H9 (cell line): ENCODE results near the gene SSBP1. TPM values are rescaled to one million over a fixed set of nuclear protein-coding genes. Genes with fewer than 3 reads are reported as not detected.

Experiments
- DNase-seq: peaks from one replicate; pipeline ENCODE4 v3.0.0-alpha.2; 2017
- H2AFZ ChIP-seq: one replicate; pipeline ENCODE4 v1.6.1; 2013; ENCODE audit warnings: mild to moderate bottlenecking, low read length, control low read depth, moderate library complexity
- H2AK5ac ChIP-seq: 2 replicates; pipeline ENCODE4 v1.6.1; 2013; ENCODE audit warnings: low read length, control low read depth, mixed read lengths; ENCODE audit not compliant: insufficient read length
- H2BK120ac ChIP-seq: one replicate; pipeline ENCODE4 v1.6.1; 2013; ENCODE audit warnings: low read depth, mild to moderate bottlenecking, low read length, control low read depth, inconsistent platforms; ENCODE audit not compliant: poor library complexity, severe bottlenecking
- H2BK12ac ChIP-seq: 2 replicates; pipeline ENCODE4 v1.6.1; 2013; ENCODE audit warnings: low read length, control low read depth, mixed read lengths, low read depth; ENCODE audit not compliant: insufficient read length
- H2BK15ac ChIP-seq: 2 replicates; pipeline ENCODE4 v1.6.1; 2013; ENCODE audit warnings: low read depth, low read length, control low read depth
- H2BK20ac ChIP-seq: one replicate; pipeline ENCODE4 v1.6.1; 2013; ENCODE audit warnings: low read depth, mild to moderate bottlenecking, low read length, control low read depth, inconsistent platforms; ENCODE audit not compliant: poor library complexity, severe bottlenecking
- H2BK5ac ChIP-seq: 2 replicates; pipeline ENCODE4 v1.6.1; 2013; ENCODE audit warnings: low read length, control low read depth, mixed read lengths; ENCODE audit not compliant: insufficient read length
- H3K14ac ChIP-seq: 2 replicates; pipeline ENCODE4 v1.6.1; 2013; ENCODE audit warnings: low read length, control low read depth; ENCODE audit not compliant: insufficient read depth
- H3K18ac ChIP-seq: 2 replicates; pipeline ENCODE4 v1.6.1; 2013; ENCODE audit warnings: low read depth, mild to moderate bottlenecking, mixed read lengths, low read length, control low read depth; ENCODE audit not compliant: insufficient read length
- H3K23ac ChIP-seq: 2 replicates; pipeline ENCODE4 v1.6.1; 2013; ENCODE audit warnings: low read length, control low read depth, mixed read lengths, low read depth; ENCODE audit not compliant: insufficient read length
- H3K23me2 ChIP-seq: 2 replicates; pipeline ENCODE4 v1.6.1; 2013; ENCODE audit warnings: low read depth, mild to moderate bottlenecking, mixed read lengths, low read length, control low read depth; ENCODE audit not compliant: insufficient read length, poor library complexity, severe bottlenecking
- H3K27ac ChIP-seq: 2 replicates; pipeline ENCODE4 v1.5.1; 2013; ENCODE audit warnings: low read length, control low read depth, mixed read lengths, low read depth; ENCODE audit not compliant: insufficient read length
- H3K27me3 ChIP-seq: 2 replicates; pipeline ENCODE4 v1.6.1; 2013; ENCODE audit warnings: low read length, control low read depth, inconsistent platforms; ENCODE audit not compliant: insufficient read depth
- H3K4ac ChIP-seq: 2 replicates; pipeline ENCODE4 v1.6.1; 2013; ENCODE audit warnings: low read depth, mild to moderate bottlenecking, control low read depth, inconsistent platforms, low read length, moderate library complexity
- H3K4me1 ChIP-seq: 2 replicates; pipeline ENCODE4 v1.6.1; 2013; ENCODE audit warnings: low read length, control low read depth, inconsistent platforms; ENCODE audit not compliant: insufficient read depth
- H3K4me2 ChIP-seq: 2 replicates; pipeline ENCODE4 v1.6.1; 2013; ENCODE audit warnings: low read length, control low read depth, mixed read lengths; ENCODE audit not compliant: insufficient read length, insufficient read depth
- H3K56ac ChIP-seq: 2 replicates; pipeline ENCODE4 v1.6.1; 2013; ENCODE audit warnings: low read depth, mild to moderate bottlenecking, mixed read lengths, low read length, control low read depth; ENCODE audit not compliant: insufficient read length
- H3K79me1 ChIP-seq: 2 replicates; pipeline ENCODE4 v1.6.1; 2013; ENCODE audit warnings: low read depth, mild to moderate bottlenecking, moderate library complexity, low read length, control low read depth, inconsistent platforms; ENCODE audit not compliant: insufficient read depth, poor library complexity, severe bottlenecking
- H3K79me2 ChIP-seq: 2 replicates; pipeline ENCODE4 v1.6.1; 2013; ENCODE audit warnings: low read length, control low read depth, inconsistent platforms; ENCODE audit not compliant: insufficient read depth
- H3K9ac ChIP-seq: 2 replicates; pipeline ENCODE4 v1.6.1; 2013; ENCODE audit warnings: low read length, control low read depth, mixed read lengths; ENCODE audit not compliant: insufficient read length; ENCODE audit errors: extremely low read depth
- H3K9me3 ChIP-seq: one replicate; pipeline ENCODE4 v1.6.1; 2013; ENCODE audit warnings: low read depth, low read length, inconsistent platforms; ENCODE audit not compliant: control insufficient read depth
- H3T11ph ChIP-seq: one replicate; pipeline ENCODE4 v1.6.1; 2013; ENCODE audit warnings: mild to moderate bottlenecking, low read length, control low read depth, inconsistent platforms
- H4K20me1 ChIP-seq: one replicate; pipeline ENCODE4 v1.6.1; 2013; ENCODE audit not compliant: control insufficient read depth, insufficient read length, insufficient read depth
- H4K5ac ChIP-seq: 2 replicates; pipeline ENCODE4 v1.6.1; 2013; ENCODE audit warnings: low read depth, mild to moderate bottlenecking, mixed read lengths, low read length, control low read depth; ENCODE audit not compliant: insufficient read length
- H4K8ac ChIP-seq: replicated peaks from 2 replicates; pipeline ENCODE4 v1.6.1; 2013; ENCODE audit warnings: low read length, control low read depth, mixed read lengths, low read depth; ENCODE audit not compliant: insufficient read length
- H4K91ac ChIP-seq: 2 replicates; pipeline ENCODE4 v1.6.1; 2013; ENCODE audit warnings: low read depth, mild to moderate bottlenecking, moderate library complexity, mixed read lengths, low read length, control low read depth; ENCODE audit not compliant: insufficient read length
- H3K27ac Mint-ChIP-seq, 3 experiments: 2 replicates in 2 of 3; 3 replicates in 1 of 3; pipeline ENCODE4 v1.8.0; 2020 to 2021; ENCODE audit warnings: mixed read lengths in 3 of 3, mild to moderate bottlenecking in 1 of 3, moderate library complexity in 1 of 3
- H3K27me3 Mint-ChIP-seq: 2 replicates; pipeline ENCODE4 v1.8.0; 2021; ENCODE audit warnings: low read depth, mild to moderate bottlenecking, moderate library complexity, mixed read lengths
- H3K36me3 Mint-ChIP-seq, 3 experiments: 2 replicates in 2 of 3; 3 replicates in 1 of 3; pipeline ENCODE4 v1.8.0; 2020 to 2021; ENCODE audit warnings: low read depth in 3 of 3, mixed read lengths in 3 of 3; ENCODE audit not compliant: insufficient read depth in 1 of 3
- H3K4me1 Mint-ChIP-seq, 2 experiments: 2 replicates each; pipeline ENCODE4 v1.8.0; 2020; ENCODE audit warnings: mixed read lengths in 2 of 2
- H3K4me3 Mint-ChIP-seq, 2 experiments: 2 replicates in 1 of 2; 3 replicates in 1 of 2; pipeline ENCODE4 v1.8.0; 2020 to 2021; ENCODE audit warnings: mild to moderate bottlenecking in 2 of 2, mixed read lengths in 2 of 2, moderate library complexity in 1 of 2
- H3K9me3 Mint-ChIP-seq, 2 experiments: 2 replicates in 1 of 2; 3 replicates in 1 of 2; pipeline ENCODE4 v1.8.0; 2020; ENCODE audit warnings: mild to moderate bottlenecking in 2 of 2, mixed read lengths in 2 of 2, moderate library complexity in 1 of 2
- WGBS: extraction: QIAGEN DNeasy Blood & Tissue Kit; methylation state at CpG from one replicate; pipeline ENCODE4 v1.1.7; 2013; ENCODE audit warnings: missing lambda C conversion rate, low lambda C conversion rate, mixed read lengths; ENCODE audit not compliant: insufficient read length; ENCODE audit errors: extremely low coverage; 5-methylcytosine and 5-hydroxymethylcytosine counted together
- total RNA-seq: library from RNA; stranded (reverse); gene quantifications from 2 replicates; pipeline ENCODE4 v1.2.1, GENCODE V29; 2021
- TF ChIP-seq, protein P1 (sequence below): fragments of 200-600 bp; sonication (generic); conservative IDR thresholded peaks from 3 replicates; pipeline ENCODE4 v1.8.0; 2021; ENCODE audit warnings: antibody characterized with exemption, mild to moderate bottlenecking

The SSBP1 gene
- total RNA-seq, 1 experiment from 2014 or later = 266 TPM

DNA sequence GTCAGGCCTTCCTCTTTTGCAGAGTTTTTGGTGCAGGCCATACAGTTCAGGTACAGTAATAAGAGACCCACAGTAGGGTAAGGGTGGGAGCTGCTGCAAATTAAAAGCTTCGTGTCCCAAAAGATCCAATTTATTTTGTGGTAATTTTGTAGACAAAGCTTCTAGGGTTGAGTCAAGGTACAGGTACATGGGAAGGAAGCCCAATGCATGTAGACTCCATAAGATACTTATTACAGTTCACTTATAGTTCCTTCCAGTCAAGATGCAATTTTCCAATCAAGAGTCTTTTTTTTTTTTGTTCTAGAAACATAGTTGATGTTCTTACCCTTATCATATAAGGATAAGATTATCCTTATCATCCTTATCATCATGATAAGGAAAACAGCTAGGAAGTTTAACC lies 38.2 kb downstream of the SSBP1 start, which contains the start of gene TAS2R4:
TSS of gene TAS2R4 (plus strand) at position 301 of the 400 bp plus-strand sequence. CDS start 1,815 bp downstream, outside the sequence.
- H3K4me1 Mint-ChIP-seq = no peaks in the 10 kb centered on the region
- no peak within 1 kb of the TSS for H3K4me3 Mint-ChIP-seq
- TF ChIP-seq, protein P1, sequence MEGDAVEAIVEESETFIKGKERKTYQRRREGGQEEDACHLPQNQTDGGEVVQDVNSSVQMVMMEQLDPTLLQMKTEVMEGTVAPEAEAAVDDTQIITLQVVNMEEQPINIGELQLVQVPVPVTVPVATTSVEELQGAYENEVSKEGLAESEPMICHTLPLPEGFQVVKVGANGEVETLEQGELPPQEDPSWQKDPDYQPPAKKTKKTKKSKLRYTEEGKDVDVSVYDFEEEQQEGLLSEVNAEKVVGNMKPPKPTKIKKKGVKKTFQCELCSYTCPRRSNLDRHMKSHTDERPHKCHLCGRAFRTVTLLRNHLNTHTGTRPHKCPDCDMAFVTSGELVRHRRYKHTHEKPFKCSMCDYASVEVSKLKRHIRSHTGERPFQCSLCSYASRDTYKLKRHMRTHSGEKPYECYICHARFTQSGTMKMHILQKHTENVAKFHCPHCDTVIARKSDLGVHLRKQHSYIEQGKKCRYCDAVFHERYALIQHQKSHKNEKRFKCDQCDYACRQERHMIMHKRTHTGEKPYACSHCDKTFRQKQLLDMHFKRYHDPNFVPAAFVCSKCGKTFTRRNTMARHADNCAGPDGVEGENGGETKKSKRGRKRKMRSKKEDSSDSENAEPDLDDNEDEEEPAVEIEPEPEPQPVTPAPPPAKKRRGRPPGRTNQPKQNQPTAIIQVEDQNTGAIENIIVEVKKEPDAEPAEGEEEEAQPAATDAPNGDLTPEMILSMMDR = no peak
- Histone ChIP-seq H3K23ac (no peak within 1 kb of the TSS), H3K27ac (no peak within 1 kb of the TSS), H3T11ph (no peak within 1 kb of the TSS), H3K4ac (no peak within 1 kb of the TSS), H3K23me2 (no peaks in the 10 kb centered on the region), H2BK5ac (no peak within 1 kb of the TSS), H2BK20ac (no peak within 1 kb of the TSS), H3K4me2 (no peak within 1 kb of the TSS), H3K79me2 (no peaks in the 10 kb centered on the region), H3K27me3 (no peaks in the 10 kb centered on the region), H3K18ac (no peak within 1 kb of the TSS), H2AK5ac (no peak within 1 kb of the TSS), H2AFZ (no peak within 1 kb of the TSS), H4K5ac (no peak within 1 kb of the TSS), H4K91ac (no peak within 1 kb of the TSS), H4K20me1 (no peaks in the 10 kb centered on the region), H3K79me1 (no peaks in the 10 kb centered on the region), H3K9ac (no peak within 1 kb of the TSS), H2BK15ac (no peak within 1 kb of the TSS), H3K4me1 (no peaks in the 10 kb centered on the region), H4K8ac (no peak within 1 kb of the TSS), H3K14ac (no peak within 1 kb of the TSS), H3K9me3 (peaks cover 14% of the 10 kb centered on the region), H3K56ac (no peak within 1 kb of the TSS), H2BK12ac (no peak within 1 kb of the TSS), H2BK120ac (no peak within 1 kb of the TSS)
- no peak within 1 kb of the TSS for H3K27ac Mint-ChIP-seq
- peaks cover 2% of the 10 kb centered on the region; the same call in 1 of the 2 replicates for H3K27me3 Mint-ChIP-seq
- no CpG with 5 or more reads among the region's 1 CpG for WGBS
- DNase-seq = no peak
- peaks cover 24 to 26% of the 10 kb centered on the region in 2 experiments for H3K9me3 Mint-ChIP-seq
- H3K36me3 Mint-ChIP-seq = peaks cover 47 to 72% (median 55%) of the 10 kb centered on the region in 3 experiments
